ENCODE data around the gene TRAPPC8. TPM values are rescaled to one million over a fixed set of nuclear protein-coding genes. Genes with fewer than 3 reads are reported as not detected.

TRAPPC8 gene
- total and polyA plus RNA-seq, 2 experiments from 2014 or later: 27.2 to 66.2 TPM

- TF ChIP-seq ZNF462 (CRISPR knock-in tag; IDR thresholded peaks at IDR 0.05) (no peak), EZH2 (IDR thresholded peaks at IDR 0.05; ENCODE audit: low read depth, unreplicated experiment) (no peak), NANOG (IDR thresholded peaks at IDR 0.05; ENCODE audit: borderline replicate concordance) (no peak), EZH2phosphoT487 (IDR thresholded peaks at IDR 0.05; ENCODE audit: unreplicated experiment) (no peak), ZNF331 (CRISPR knock-in tag; IDR thresholded peaks at IDR 0.05; ENCODE audit: low read depth) (no peak)
These were observed at the start of gene TRAPPC8 (continued) for GRCh38 chr18:31942999-31943877.

GRCh38 chr18:31990823-31991222 is 47.9 kb upstream of the TRAPPC8 start:
- no peak for TF ChIP-seq EZH2 (IDR thresholded peaks at IDR 0.05; ENCODE audit: low read depth, unreplicated experiment)
- no peak for TF ChIP-seq CREB1 (CRISPR knock-in tag; IDR thresholded peaks at IDR 0.05; ENCODE audit: low read depth)
- no peak for TF ChIP-seq POLR2AphosphoS5 (IDR thresholded peaks at IDR 0.05; ENCODE audit: low read depth)
- TF ChIP-seq ETS1 (IDR thresholded peaks at IDR 0.05): no peak
- no peak for TF ChIP-seq NANOG (IDR thresholded peaks at IDR 0.05; ENCODE audit: borderline replicate concordance)
- TF ChIP-seq EZH2phosphoT487 (IDR thresholded peaks at IDR 0.05; ENCODE audit: unreplicated experiment): no peak
- H3K4me3 ChIP-seq: no peak overlapping the region
- H3K4me2 ChIP-seq: no peak overlapping the region
- no peaks in the 10 kb centered on the region for H3K36me3 ChIP-seq (ENCODE audit: insufficient read depth)
- H3K4me1 ChIP-seq (ENCODE audit: insufficient read depth): peaks cover 3% of the 10 kb centered on the region; the same call in 1 of the 2 replicates
- H3K27me3 ChIP-seq (ENCODE audit: insufficient read depth): no peaks in the 10 kb centered on the region
- 0 out of 2 replicates have a peak, but pooled peaks cover under 1% of the 10 kb centered on the region for H3K9me2 ChIP-seq (ENCODE audit: insufficient read depth)
- H3K27me3 Mint-ChIP-seq (ENCODE audit: insufficient read depth, low read depth, poor library complexity): no peaks in the 10 kb centered on the region
- H2AFZ ChIP-seq: no peak overlapping the region
- H3K27ac ChIP-seq (ENCODE audit: low read depth): no peak overlapping the region
- ATAC-seq (no peak), DNase-seq (ENCODE audit: low spot score) (no peak)
- no peak overlapping the region for H3K4me3 Mint-ChIP-seq
- H3F3A ChIP-seq (replicated peaks; ENCODE audit: low read depth): no peaks in the 10 kb centered on the region
- no peak overlapping the region for H3K27ac Mint-ChIP-seq
- H3K36me3 Mint-ChIP-seq (ENCODE audit: low read depth): no peaks in the 10 kb centered on the region
- no peaks in the 10 kb centered on the region for H4K20me1 ChIP-seq (replicated peaks; ENCODE audit: insufficient read depth)
- peaks cover 4% of the 10 kb centered on the region; the same call in 2 of the 3 replicates for H3K4me1 Mint-ChIP-seq
- H3K79me2 ChIP-seq (replicated peaks; ENCODE audit: insufficient read depth): no peaks in the 10 kb centered on the region
- H3K9me3 Mint-ChIP-seq: no peaks in the 10 kb centered on the region; the same call in 1 of the 3 replicates
